HG03520 (cell line): Measurements from ENCODE around the gene PALD1.
"Not testable (repeated sequence)": the region's sequence is repeated elsewhere in the genome, so short reads cannot be mapped to it uniquely, and the experiment has no call there.

ENCODE experiments used
- ATAC-seq: cut with Tn5 transposase; IDR thresholded peaks from one replicate; pipeline ENCODE4 v1.9.1; 2021; ENCODE audit warnings: mild to moderate bottlenecking, moderate library complexity; ENCODE audit not compliant: unreplicated experiment

Gene PALD1

GRCh38 chr10:70481831-70482530 lies 3.4 kb downstream of the PALD1 start:
- no peak for ATAC-seq

DNA sequence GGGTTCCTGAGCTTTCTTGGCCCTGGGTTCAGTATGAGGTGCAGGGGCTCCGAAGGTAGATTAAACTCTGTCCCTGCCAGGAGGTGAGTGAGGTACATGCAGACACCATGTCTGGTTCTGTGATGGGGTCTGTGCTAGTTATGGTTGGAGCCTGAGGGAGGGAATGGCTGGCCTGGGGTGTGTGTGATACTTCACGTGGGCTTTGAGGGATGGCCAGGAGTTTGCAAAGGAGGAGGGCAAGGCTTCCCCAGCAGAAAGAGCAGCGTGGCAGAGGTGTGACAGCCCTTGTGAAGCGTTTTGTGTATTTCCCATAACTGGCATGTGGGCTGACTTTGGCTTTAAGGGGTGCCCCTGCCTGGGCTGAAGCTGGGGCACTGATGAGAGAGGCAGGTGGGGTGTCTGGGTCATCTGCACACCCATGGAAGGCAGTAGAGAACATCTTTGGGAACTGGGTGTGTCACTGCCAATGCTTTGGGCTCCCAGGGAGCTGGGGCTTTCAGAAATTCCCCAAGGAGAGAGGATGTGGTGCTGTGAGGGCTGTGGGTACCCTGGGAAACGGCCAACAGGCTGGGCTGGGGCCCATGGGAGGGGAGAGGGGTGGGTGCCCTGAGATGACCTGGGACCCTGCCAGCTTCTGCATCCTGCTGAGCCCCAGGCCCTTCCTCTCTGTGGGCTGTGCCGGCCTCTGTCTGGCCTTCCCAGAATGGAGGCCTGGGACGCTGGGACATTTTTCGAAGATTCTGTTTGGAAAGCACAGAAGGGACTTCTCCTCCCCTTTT lies 4.6 kb downstream of the PALD1 start:
- ATAC-seq: no peak

GRCh38 chr10:70483872-70484271 lies 5.3 kb downstream of the PALD1 start:
- ATAC-seq: not testable (repeated sequence)

- no peak for ATAC-seq
Measured at GRCh38 chr10:70487824-70488223, 9.3 kb downstream of the PALD1 start.

DNA sequence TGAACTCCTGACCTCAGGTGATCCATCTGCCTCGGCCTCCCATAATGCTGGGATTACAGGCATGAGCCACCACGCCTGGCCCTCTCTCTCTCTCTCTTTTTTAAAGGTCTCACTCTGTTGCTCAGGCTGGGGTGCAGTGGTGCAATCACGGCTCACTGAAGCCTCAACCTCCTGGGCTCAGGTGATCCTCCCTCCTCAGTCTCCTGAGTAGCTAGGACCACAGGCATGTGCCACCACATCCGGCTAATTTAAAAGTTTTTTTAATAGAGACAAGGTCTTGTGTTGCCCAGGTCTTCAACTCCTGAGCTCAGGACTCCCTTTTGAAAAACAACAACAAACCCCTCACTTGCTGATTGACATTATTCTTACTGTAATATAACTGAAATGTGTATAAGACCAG lies 11.6 kb downstream of the PALD1 start:
- no peak for ATAC-seq

DNA sequence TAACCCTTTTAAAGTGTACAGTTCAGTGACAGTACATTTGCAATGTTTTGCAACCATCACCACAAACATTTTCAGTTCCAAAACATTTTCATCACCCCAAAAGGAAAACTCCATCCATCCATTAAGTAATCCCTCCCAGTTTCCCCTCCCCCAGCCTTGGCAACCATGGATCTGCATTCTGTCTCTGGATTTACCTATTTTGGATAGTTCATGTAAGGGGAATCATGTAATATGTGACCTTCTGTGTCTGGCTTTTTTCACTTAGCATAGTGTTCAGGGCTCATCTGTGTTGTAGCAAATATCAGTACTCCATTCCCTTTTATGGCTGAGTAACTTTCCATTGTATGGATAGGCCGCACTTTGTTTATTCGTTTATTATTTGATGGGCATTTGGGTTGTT lies 13.0 kb downstream of the PALD1 start:
- no peak for ATAC-seq

- ATAC-seq: peak; percentile 21
Measured at GRCh38 chr10:70492786-70493659, 14.5 kb downstream of the PALD1 start.

DNA sequence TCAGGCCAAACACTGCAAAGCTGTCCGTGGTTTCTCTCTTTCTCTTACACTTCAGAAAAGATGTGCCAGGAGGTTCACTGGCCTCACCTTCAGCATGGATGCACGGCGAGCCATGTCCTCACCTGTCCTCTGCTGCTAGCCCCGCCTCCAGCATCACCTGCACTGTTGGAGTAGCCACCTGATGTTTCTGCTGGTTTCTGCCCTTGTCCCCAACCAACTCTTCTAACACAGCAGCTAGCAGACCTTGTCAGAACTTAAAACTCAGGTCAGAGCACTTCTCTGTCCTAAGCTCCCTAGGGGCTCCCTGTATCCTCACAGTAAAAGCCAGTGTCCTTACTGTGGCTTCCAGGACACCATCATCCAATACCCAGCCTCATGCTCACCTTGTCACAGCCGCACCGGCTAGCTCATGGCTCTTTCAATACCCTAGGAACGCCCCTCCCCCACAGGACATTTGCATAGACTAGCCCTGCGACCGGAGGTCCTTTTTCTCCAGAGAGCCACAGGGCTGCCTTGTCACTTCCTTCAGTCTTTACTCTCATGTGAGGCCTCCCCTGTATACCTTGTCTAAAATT lies 15.2 kb downstream of the PALD1 start:
- peak; percentile 60 for ATAC-seq

- ATAC-seq: peak; percentile 23
Measured at GRCh38 chr10:70494536-70494935, 16.0 kb downstream of the PALD1 start.

DNA sequence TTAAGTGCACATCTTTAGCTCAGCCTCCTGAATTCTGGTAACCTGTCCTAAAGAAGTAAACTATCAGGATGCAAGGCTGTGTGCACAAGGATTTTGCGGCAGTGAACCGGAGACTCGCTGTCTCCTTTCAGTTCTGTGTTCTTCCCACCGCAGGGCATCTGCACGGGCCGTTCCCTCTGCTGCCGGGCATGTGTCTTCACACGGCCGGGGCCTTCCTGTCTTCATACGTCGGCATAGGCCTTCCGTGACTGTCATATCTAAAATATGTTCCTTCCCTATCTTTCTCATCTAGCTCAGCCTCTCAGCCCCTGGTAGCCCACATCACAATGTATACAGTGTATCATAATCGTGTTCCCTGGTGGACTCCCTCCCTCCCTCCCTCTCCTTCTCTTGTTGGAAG lies 16.4 kb downstream of the PALD1 start:
- ATAC-seq: peak; percentile 7

DNA sequence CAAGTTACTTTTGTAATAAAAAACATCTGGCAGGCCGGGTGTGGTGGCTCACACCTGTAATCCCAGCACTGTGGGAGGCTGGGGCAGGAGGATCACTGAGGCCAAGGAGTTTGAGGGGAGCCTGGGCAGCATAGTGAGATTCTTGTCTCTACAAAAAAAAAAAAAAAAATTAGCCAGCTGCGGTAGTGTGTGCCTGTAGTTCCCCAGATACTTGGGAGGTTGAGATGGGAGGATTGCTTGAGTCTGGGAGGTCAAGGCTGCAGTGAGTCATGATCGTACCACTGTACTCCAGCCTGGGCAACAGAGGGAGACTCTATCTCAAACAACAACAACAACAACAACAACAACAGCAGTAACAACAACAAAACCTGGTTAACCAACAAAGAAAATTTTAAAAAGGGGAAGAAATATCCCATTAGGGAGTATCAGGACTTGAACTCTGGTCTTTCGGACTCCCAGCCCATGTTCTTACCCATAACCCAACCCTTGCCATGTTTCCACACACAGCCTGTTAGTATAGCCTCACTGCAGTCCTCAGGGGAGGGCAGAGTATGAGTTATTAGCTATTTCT lies 17.2 kb downstream of the PALD1 start:
- ATAC-seq: no peak

- no peak for ATAC-seq
Measured at GRCh38 chr10:70496341-70497119, 18.0 kb downstream of the PALD1 start.

GRCh38 chr10:70497120-70497545 lies 18.6 kb downstream of the PALD1 start:
- no peak for ATAC-seq

- ATAC-seq: no peak
Measured at GRCh38 chr10:70498970-70499835, 20.6 kb downstream of the PALD1 start.

DNA sequence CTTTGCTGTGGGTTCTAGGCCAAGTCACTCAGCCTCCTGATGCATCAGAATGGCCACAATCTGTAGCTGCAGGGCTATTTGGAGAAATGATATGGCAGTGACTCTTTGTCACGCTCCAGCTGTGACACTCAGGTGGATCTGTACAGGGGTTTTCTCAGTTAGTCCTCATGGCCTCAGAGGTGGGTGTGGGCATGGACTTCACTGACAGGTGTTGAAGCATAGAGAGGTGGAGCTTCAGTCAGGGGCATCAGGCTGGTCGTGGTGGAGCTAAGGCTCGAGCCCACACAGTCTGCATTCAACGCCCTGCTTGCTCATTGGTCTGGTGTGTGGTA lies 21.2 kb downstream of the PALD1 start:
- ATAC-seq: no peak

- ATAC-seq: no peak
Measured at GRCh38 chr10:70500368-70500767, 21.8 kb downstream of the PALD1 start.

DNA sequence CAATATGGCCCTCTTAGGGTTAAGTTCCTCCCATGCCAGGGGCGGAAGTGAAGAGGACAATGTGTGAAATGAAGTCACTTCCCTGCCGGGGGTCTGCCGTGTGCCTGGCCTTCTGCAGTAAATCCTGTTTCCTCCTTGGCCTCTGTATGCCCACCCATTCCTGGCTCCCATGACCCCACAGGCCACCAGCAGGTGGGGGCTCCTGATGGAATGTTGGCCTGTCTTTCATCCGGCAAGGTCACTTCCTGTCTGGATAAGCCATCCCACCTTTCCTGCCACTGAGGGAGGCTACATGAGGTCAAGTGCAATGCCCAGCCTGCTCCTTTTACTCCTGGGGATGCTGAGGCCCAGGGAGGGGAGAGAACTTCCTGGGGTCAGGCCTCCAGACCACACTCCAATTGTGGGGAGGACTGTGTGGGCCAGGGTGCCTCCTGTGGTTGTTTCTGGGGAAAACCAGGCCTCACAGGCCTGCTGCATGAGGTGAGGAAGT lies 22.3 kb downstream of the PALD1 start:
- ATAC-seq: no peak

- no peak for ATAC-seq
Measured at GRCh38 chr10:70502406-70502805, 23.8 kb downstream of the PALD1 start.

DNA sequence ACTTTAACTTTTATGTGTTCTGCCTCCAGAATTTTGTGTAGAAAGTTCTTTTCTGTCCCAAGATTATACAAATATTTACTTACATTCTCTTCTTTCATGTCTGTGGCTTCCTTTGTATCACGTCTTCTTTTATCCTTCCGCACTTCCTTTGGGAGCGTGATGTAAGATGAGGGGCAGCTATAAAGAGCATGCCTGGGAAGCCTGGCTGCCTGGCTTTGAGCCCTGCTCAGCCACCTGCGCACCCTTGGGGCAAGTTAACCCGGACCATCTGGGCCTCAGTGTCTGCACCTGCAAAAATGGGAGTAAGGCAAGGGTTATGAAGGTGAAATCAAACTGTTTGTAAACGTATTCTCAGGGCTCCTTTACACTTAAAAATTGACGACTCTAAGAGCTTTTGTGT lies 25.2 kb downstream of the PALD1 start:
- no peak for ATAC-seq
